Measurements from ENCODE around the gene RBM38. TPM values are rescaled to one million over a fixed set of nuclear protein-coding genes. Genes with fewer than 3 reads are reported as not detected.
A peak's percentile ranks its signal among the peaks of the same experiment; 100 is the strongest.

RBM38 gene
- total and polyA plus RNA-seq, 10 of the 15 experiments (the other 5 are each of a cell fraction or from before 2014, with no cell fraction given): 0.32 to 118 (median 25.2) TPM

- ChIA-PET RAD21 (ENCODE audit: unreplicated experiment) (no interaction called here), POLR2A (no interaction called here), SMC1A (ENCODE audit: uncharacterized antibody, unreplicated experiment) (interaction anchor here (0.9 to 1.6 kb wide), 5 partner anchors 11 to 34 kb away, joined by 3 to 7 read pairs (median 3); no protein-coding TSS in a partner anchor), CTCF (interaction anchor here (0.6 to 1.4 kb wide), 3 partner anchors 11 to 45 kb away, joined by 3 to 4 read pairs (median 4); no protein-coding TSS in a partner anchor)
- intact Hi-C loops (cut with micrococcal nuclease; ENCODE audit: unreplicated experiment) (no loop called here), in situ Hi-C loops (cut with MboI) (no loop called here)
- H3K27ac ChIP-seq (ENCODE audit: control insufficient read depth, insufficient read depth): no peak overlapping the region
- peak; percentile 29 for ATAC-seq
- H3K4me2 ChIP-seq (ENCODE audit: control insufficient read depth, insufficient read depth): no peak overlapping the region
- no peak overlapping the region for H2AFZ ChIP-seq (ENCODE audit: control insufficient read depth, low read depth, low read length)
- WGBS (ENCODE audit: insufficient coverage, insufficient replicate concordance, low lambda C conversion rate, missing lambda C conversion rate): 27% methylated on average over 7 of the region's 7 CpGs
- no peaks in the 10 kb centered on the region for H4K20me1 ChIP-seq (ENCODE audit: control insufficient read depth, insufficient read depth)
- no peaks in the 10 kb centered on the region for H3K36me3 ChIP-seq (ENCODE audit: control insufficient read depth in 2 of 2, insufficient read depth in 2 of 2, low read length in 1 of 2)
- no peak for FAIRE-seq
- H3K4me1 ChIP-seq (ENCODE audit: control insufficient read depth, insufficient read depth, low read length): no peaks in the 10 kb centered on the region
- no peak overlapping the region for H3K4me3 ChIP-seq
- H3K27me3 ChIP-seq (replicated peaks in 1 of 2; ENCODE audit: control insufficient read depth in 2 of 2, insufficient read depth in 2 of 2, low read length in 1 of 2): no peaks in the 10 kb centered on the region
- H3K9me3 ChIP-seq (replicated peaks; ENCODE audit: control insufficient read depth, insufficient read depth, low read length): peaks cover 3% of the 10 kb centered on the region; the same call in 2 of the 3 replicates
- no peak for DNase-seq (ENCODE audit: low read depth, low spot score)
- no peak overlapping the region for H3K9ac ChIP-seq (ENCODE audit: control insufficient read depth, insufficient read depth, low read length)
- no peaks in the 10 kb centered on the region for H3K79me2 ChIP-seq (ENCODE audit: control insufficient read depth, insufficient read depth, low read length)
- no TSS peak for BruUV-seq (replicated peaks)
- TF ChIP-seq HDGF (IDR thresholded peaks at IDR 0.05): no peak
- no peak for TF ChIP-seq PRDM15 (CRISPR knock-in tag; IDR thresholded peaks at IDR 0.05)
- TF ChIP-seq NBN (IDR thresholded peaks at IDR 0.05): no peak
- TF ChIP-seq ZNF217 (IDR thresholded peaks at IDR 0.05): no peak
- no peak for TF ChIP-seq ZBTB4 (CRISPR knock-in tag; IDR thresholded peaks at IDR 0.05)
- no peak for TF ChIP-seq MXI1 (IDR thresholded peaks at IDR 0.05; ENCODE audit: low read depth, low read length)
- no peak for TF ChIP-seq RFX5 (IDR thresholded peaks at IDR 0.05; ENCODE audit: low read depth, low read length)
- TF ChIP-seq GABPA (IDR thresholded peaks at IDR 0.05; ENCODE audit: low read depth): no peak
- no peak for TF ChIP-seq ZZZ3 (IDR thresholded peaks at IDR 0.05; ENCODE audit: control insufficient read depth, insufficient read length, low read depth)
- TF ChIP-seq HDAC2 (IDR thresholded peaks at IDR 0.05): no peak
- no peak for TF ChIP-seq CHD4 (IDR thresholded peaks at IDR 0.05)
- TF ChIP-seq TCF7 (IDR thresholded peaks at IDR 0.05; ENCODE audit: borderline replicate concordance): no peak
- no peak for TF ChIP-seq REST (IDR thresholded peaks at IDR 0.05; ENCODE audit: low read depth, low read length)
- TF ChIP-seq TBL1XR1 (IDR thresholded peaks at IDR 0.05; ENCODE audit: low read depth, low read length): no peak
- no peak for TF ChIP-seq SMAD5 (IDR thresholded peaks at IDR 0.05; ENCODE audit: low read depth)
Observed at GRCh38 chr20:57458400-57459160, 67.4 kb downstream of the RBM38 start.

Measured in GM12878 (cell line).